ENCODE measurements around the gene MAP3K2.

DNA sequence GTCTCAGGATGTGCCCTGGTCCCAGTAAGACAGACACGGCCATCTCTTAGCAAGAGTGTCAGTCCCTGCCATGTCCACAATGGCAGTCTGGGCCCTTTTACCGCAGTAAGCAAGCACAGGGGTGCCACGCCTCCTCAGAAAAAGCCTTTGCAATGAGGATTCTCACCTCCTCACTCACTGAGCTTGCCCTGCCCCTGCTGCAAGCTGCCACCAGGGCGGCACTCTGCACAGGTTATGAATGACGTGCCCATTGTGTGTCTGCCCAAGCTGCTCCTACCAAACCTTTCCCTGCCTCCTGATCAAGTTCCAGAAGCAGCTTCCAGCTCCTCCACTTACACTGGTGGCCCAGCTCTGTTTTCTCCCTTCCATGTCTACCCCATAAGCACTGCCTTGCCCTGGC is 117.1 kb downstream of the MAP3K2 start:
- TF ChIP-seq TAF1 (conservative IDR thresholded peaks at IDR 0.05) (no peak), RAD21 (IDR thresholded peaks at IDR 0.05) (peak in 1 of 2 donors; percentile 36), JUND (IDR thresholded peaks at IDR 0.05) (no peak)
- TF ChIP-seq, protein P1, sequence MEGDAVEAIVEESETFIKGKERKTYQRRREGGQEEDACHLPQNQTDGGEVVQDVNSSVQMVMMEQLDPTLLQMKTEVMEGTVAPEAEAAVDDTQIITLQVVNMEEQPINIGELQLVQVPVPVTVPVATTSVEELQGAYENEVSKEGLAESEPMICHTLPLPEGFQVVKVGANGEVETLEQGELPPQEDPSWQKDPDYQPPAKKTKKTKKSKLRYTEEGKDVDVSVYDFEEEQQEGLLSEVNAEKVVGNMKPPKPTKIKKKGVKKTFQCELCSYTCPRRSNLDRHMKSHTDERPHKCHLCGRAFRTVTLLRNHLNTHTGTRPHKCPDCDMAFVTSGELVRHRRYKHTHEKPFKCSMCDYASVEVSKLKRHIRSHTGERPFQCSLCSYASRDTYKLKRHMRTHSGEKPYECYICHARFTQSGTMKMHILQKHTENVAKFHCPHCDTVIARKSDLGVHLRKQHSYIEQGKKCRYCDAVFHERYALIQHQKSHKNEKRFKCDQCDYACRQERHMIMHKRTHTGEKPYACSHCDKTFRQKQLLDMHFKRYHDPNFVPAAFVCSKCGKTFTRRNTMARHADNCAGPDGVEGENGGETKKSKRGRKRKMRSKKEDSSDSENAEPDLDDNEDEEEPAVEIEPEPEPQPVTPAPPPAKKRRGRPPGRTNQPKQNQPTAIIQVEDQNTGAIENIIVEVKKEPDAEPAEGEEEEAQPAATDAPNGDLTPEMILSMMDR (IDR thresholded peaks at IDR 0.05; ENCODE audit: low read depth, low read length, missing input control) = no peak
- TF ChIP-seq, protein P2, sequence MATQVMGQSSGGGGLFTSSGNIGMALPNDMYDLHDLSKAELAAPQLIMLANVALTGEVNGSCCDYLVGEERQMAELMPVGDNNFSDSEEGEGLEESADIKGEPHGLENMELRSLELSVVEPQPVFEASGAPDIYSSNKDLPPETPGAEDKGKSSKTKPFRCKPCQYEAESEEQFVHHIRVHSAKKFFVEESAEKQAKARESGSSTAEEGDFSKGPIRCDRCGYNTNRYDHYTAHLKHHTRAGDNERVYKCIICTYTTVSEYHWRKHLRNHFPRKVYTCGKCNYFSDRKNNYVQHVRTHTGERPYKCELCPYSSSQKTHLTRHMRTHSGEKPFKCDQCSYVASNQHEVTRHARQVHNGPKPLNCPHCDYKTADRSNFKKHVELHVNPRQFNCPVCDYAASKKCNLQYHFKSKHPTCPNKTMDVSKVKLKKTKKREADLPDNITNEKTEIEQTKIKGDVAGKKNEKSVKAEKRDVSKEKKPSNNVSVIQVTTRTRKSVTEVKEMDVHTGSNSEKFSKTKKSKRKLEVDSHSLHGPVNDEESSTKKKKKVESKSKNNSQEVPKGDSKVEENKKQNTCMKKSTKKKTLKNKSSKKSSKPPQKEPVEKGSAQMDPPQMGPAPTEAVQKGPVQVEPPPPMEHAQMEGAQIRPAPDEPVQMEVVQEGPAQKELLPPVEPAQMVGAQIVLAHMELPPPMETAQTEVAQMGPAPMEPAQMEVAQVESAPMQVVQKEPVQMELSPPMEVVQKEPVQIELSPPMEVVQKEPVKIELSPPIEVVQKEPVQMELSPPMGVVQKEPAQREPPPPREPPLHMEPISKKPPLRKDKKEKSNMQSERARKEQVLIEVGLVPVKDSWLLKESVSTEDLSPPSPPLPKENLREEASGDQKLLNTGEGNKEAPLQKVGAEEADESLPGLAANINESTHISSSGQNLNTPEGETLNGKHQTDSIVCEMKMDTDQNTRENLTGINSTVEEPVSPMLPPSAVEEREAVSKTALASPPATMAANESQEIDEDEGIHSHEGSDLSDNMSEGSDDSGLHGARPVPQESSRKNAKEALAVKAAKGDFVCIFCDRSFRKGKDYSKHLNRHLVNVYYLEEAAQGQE (IDR thresholded peaks at IDR 0.05) = no peak
- TF ChIP-seq, protein P3, sequence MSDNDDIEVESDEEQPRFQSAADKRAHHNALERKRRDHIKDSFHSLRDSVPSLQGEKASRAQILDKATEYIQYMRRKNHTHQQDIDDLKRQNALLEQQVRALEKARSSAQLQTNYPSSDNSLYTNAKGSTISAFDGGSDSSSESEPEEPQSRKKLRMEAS (IDR thresholded peaks at IDR 0.05) = no peak

Data from liver (tissue), 3 donors.